Measurements from ENCODE around the gene SPATA20.

The SPATA20 gene

DNA sequence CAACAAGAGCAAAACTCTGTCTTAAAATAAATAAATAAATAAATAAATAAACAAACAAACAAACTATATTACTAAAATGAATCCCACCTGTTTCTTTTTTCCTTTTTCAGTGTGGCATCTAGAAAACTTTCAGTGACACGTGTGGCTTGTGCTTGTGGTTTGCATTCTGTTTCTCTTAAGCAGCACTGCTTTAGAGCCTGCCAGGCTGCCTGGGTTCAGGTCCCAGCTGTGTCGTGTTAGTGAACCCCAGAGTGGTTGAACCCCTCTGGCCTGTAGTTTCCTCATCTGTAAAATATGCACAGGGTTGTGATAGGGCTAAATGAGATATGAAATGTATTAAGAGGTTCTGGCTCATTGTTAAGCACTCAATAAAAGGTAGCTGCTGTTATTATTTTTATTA lies 26.5 kb upstream of the SPATA20 start:
- DNase-seq: no peak

DNA sequence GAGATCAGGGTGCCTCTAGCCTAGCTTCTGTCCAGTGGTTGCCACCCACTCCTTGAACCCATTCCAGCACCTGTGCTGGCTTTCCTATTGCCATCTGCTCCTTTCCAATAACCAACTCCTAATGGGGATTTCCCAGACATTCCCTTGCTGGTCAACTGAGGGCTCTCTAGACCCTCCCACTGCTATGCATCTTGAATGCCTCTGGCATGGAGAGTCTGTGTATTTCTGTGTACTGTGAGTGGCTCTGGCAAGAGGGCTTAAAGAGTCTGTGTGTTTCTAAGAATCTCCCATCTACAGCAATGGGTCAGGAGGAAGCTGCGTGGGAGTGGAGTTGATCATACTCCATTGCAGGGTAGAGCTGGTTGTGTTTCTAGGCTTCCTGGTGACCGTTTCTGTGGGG lies 25.5 kb upstream of the SPATA20 start:
- DNase-seq: no peak

DNA sequence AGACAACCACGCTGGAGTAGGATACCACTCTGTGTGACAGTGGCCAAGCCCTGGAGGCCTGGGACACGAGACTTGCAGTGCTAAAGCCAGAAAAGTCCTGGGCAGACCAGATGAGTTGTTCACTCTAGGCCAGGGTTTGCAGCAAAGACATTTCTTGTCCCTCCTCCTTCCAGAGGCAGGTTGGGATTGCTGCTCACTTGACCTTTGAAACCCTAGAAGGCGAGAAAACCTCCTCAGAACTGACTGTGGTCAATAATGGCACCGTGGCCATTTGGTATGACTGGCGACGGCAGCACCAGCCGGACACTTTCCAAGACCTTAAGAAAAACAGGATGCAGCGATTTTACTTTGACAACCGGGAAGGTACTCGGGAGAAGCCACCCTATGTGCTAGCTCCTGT lies 24.2 kb upstream of the SPATA20 start:
- DNase-seq: no peak

DNA sequence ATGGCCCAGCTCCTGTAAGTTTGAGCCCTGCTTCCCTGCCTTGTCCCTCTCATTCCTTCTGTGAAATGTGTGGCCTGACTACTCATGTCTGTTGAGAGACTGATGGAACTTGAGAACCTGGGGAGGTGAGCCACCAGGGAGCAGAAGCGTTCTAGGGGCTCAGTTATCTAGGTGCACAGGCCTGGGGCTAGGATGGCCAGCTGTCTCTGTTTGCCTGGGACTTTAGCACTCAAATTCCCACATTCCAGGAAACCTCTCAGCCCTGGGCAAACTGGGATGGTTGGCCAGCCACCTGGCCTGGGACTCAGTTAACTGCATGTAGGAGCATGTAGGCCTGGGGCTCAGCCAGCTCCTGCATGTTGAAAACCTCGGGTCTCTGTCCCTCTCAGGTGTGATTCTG lies 23.8 kb upstream of the SPATA20 start:
- DNase-seq: no peak

DNA sequence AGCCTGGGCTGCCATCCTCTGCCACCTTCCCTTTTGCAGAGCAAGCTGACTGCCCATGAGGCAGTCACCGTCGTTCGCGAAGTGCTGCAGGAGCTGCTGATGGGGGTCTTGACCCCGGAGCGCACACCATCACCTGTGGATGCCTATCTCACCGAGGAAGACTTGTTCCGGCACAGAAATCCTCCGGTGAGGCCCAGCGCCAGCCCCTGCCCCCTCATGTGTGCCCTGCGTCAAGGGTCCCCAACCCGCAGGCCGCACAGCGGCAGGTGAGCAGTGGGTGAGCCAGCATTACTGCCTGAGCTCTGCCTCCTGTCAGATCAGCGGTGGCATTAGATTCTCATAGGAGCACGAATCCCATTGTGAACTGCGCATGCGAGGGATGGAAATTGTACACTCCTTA lies 22.1 kb upstream of the SPATA20 start:
- DNase-seq: no peak

DNA sequence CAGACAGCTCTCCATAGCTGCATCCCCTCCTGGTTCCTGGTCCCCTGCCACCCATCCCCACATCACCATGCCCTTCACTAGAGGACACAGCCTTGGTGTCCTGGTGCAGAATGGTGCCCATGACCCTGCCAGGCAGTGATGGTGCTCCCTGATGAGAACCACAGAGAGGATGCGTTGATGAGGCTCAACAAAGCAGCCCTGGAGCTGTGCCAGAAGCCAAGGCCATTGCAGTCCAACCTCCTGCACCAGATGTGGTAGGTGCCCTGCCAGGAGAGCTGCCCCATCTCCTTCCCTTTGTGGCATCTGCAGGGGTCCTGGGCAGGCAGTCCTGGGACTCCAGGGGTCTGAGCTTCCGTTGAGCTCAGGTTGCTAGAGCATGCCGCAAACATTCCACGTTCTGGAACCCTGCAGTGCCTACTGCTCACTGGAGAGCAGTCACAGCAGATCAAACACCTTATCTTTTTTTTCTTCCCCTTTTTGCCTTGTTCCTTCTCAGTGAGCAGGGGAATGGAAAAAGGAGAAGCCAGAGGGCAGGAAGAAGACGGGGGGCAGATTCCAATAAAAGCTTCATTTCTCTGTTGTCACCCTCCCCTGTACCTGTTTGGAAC lies 19.7 kb upstream of the SPATA20 start:
- DNase-seq: no peak

DNA sequence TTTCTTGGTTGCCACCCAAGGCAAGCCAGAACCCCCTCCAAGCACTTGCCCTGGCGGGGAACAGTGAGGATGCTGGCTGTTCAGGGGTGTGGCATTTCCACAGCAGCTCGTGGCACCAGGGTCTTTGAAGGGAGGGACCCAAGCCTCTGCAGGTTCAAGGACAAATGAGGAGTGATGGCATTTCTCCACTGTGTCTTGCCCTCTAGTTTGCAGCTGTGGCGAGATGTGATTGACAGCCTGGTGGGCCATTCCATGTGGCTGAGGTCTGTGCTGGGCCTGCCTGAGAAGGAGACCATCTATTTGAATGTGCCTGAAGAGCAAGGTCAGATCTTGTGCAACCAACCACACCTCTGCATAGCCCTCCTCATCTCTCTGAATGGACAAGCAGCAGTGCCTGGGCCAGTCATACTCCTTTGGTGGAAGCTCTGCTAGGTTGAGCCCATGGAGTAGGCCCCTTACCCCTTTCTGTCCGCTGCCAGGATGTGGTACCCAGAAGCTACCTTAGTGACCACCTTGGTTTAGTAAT lies 19.0 kb upstream of the SPATA20 start:
- DNase-seq: no peak

DNA sequence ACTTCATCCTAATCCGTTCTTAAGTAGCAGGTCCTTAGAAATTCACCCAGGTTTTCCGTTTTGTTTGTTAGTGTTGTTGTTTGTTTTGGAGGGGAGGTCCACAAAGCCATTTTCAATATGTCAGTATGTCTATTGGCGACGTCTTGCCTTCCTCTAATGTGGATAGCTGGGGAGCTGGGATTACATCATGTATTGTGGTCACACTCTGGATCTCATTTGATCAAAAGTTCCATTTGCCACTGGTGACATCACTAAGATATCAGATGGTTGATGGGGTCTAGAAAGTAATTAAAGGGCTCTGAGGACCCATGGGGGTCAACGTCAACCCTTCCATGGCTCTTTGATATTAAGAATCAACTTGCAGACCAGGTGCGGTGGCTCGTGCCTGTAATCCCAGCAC lies 17.1 kb upstream of the SPATA20 start:
- DNase-seq: no peak

DNA sequence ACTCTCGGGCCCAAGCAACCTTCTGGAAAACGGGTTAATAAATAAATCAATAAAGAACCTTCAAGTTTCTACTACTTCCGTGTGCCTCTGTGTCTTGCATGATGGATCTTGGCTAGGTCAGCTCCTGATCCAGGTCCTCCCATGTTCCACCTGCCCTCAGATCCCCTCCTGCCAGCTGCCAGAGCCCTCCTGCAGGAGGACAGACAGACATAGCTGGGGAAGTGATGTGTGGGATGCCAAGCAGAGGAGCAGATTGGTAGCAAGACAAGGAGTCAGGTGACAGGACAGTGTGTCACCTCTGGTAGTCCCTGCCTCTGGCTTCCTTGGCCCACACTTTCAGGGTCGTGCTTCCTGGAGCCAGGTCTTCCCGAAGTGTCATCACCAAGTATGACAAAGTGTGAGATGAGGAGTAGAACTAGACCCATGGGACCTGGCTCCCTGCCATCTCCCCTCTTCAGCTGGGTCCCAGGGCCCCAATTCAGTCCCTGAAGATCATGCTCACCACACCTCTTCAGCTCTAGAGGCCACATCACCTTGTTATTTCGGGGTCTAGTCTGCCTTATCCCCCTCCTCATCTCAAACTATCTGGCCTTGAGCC lies 15.4 kb upstream of the SPATA20 start:
- no peak for DNase-seq

DNA sequence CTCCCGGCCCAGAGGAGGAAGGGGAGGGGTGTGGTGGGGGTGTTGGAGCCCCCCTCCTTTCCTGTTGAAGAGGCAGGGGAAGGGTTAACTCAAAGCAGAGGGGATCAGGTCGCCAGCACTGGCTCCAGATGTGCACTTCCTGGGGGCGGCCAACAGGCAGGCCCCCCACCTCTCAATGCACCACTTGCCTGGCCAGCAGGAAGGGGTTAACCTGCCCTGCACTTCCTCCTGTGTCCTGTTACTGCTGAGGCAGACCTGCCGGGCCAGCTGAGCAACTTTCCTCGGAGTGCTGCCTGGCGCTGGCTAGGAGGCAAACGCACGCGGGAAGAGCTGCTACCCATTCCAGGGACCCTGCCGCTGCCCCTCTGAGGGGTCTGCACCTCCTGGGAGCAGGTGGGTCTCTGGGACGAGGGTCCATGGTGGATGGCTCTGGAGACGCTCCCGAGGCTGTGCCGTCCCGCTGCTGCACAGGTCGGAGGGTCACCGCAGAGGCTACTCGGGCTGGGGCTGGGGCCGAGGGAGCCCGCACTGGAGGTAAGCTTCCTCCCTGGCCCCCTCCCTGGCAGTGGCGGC lies 14.4 kb upstream of the SPATA20 start, which contains the start of gene EPN3:
EPN3 (plus strand) TSS at position 284 of the 573 bp plus-strand sequence. CDS start 3,822 bp downstream, outside the sequence.
- no peak for DNase-seq

DNA sequence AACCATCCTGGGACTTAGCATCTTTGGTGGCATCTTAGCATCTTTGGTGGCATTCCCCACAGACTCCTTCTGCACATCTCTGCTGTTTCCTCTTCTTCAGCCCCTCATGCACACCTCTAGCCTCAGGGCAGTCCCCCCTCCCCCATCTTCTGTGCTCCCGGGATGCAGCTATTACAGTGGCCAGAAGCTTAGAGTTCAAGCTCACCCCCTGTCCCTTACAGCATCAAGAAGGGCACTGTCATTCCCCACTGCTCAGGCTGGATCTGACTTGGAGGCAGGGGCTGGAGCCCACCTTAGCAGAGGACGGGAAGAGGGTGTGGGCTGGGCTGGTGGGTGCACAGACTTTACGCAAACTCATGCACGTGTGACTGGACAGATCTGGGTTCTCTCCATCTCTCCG lies 13.8 kb upstream of the SPATA20 start:
- DNase-seq: no peak

DNA sequence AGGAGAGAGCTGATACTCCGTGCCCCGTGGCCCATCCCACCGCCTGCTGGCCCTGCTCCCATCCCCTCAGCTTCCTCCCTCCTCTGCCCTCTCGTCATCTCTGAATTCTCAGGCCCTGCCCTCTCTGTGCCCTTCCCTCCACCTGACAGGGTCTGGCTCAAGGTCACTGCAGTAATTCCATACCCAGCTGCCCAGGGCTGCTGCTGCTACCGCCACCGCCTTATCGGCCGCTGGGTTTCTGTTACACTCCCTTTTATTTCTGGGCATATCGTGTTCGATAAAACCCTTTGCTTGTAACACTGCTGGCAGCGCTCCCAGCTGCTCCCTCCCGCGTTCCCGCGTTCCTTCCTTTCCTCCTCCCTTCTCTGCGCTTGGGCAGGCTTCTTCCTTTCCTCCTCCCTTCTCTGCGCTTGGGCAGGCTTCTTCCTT lies 13.2 kb upstream of the SPATA20 start:
- no peak for DNase-seq

DNA sequence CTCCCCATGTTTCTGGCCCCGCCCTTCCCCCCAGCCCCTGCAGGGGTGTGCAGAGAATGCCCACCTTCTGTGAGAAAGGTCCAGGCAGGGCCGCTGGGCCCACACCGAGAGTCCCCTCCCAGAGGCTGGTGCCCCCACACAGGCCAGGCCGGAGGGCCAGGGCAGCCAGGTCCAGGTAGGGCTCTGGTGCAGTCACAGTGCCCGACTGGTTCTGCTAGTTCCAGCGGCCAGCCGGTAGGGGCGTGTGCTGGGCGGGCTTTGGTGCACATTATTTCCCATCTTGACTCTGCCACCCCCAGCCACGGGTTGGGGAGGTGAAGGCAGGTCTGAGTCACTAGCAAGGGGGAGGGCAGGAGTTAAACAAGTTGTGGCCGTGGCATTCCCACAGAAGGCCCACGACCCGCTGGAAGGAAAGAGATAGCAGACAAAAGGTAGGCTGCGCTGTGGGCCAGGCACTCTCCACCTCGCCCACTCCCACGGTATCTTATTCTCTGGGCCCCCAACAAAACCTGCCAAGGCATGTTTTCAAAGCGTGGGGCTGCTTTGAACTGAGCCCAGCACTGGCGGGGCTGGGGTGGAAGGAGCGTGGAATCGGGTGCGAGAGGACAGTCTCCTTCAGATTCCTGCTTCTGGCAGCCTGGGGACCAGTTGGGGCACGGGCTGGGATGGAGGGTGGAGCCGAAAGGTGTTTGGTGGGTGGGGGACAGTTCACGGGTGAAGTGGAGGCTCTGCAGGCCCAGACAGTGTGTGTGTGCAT lies 12.6 kb upstream of the SPATA20 start:
- no peak for DNase-seq

DNA sequence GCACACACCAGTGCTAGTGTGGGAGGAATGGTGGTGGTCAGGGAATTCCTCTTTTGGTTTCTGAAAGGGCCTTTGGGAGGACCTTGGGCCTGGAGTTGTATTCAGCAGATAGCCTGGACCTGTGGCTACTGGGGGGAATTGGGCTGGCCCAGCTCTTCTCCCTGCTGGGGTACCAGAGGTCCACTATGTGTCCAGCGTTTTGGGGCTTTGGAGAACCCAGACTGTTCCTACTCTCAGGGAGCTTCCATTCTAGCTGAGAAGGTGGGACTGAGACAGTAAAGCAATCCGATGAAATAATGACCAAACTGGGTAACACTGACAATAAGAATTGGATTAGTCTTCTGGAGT lies 12.0 kb upstream of the SPATA20 start:
- DNase-seq: no peak

DNA sequence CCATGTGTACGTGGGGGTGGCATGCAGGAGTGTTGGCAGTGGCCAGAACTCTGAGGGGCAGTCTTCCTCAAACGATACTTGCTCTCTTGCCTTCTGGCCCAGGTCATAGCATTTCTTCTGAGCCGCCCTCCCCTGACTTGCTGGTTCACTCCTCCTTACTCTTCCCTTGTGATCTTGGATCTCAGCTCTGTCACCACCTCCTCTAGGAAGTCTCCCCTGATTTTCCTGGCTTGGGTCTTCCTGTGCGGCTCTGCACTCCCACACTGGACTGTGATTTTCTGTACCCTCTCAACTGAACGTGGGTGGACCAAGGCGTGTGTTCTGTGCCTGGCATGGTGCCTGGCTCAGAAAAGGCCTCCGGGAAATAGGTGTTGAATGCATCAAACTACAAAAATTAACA lies 11.6 kb upstream of the SPATA20 start:
- DNase-seq: no peak

DNA sequence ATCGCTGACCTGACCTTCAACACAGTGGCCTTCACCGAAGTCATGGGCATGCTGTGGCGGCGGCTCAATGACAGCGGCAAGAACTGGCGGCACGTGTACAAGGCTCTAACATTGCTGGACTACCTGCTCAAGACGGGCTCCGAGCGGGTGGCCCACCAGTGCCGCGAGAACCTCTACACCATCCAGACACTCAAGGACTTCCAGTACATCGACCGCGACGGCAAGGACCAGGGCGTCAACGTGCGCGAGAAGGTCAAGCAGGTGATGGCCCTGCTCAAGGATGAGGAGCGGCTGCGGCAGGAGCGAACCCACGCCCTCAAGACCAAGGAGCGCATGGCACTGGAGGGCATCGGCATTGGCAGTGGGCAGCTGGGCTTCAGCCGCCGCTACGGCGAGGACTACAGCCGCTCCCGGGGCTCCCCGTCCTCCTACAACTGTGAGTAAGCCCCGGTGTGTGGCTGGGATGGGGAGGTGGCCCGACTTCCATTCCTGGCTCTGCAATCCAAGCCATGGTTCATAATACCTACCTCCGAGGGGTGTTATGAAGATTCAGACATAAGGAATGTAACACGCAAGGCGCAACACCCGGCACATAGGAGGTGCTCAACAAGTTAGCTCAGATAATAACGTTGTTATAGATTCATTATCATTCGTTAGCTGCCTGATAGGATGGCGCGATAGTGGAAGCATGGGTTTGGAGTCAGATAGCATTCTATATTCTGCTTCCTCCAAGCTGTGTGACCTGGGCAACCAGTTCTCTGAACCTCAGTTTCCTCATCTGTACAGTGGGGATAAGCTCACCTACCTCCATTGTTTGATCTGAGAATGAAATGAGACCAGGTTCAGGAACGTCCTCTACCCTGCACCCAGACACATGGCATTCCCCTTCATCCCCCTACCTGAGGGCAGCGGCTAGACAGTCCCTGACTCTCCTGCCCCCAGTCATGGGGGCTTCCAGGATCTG lies 10.0 kb upstream of the SPATA20 start:
- DNase-seq: no peak

DNA sequence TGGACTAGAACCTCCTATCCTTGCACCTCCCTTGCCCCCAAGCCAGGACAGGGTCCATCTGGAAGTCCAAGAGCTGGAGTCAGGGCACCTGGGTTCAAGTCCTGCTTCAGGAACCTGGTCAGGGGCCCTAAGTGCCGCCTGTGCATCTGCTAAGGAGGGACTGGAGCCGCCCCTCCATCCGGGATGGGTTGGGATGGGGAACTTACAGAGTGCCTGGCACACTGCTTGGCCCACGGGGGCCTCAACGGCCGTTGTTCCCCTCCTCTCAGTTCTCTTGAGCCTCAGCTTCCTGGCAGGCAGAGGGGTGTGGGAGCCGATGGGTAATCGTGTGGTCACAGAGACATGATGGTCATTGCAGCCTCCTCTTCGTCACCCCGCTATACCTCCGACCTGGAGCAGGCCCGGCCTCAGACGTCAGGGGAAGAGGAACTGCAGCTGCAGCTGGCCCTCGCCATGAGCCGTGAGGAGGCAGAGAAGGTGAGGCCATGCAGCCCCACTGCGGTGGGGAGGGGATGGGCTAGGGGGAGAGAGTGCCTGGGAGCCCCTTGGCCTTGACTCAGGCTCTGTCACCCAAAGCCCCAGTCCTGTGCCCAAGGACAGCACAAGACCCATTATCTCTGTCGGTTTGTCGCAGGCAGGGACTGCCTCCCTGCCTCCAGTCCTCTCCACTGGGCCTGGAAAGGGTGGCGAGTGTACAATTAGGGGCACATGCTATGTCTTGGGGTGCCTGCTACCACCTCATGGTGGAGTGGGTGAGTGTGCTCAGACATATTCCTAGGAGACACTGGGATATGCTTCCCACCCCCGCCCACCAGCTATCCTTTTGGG lies 9.0 kb upstream of the SPATA20 start:
- DNase-seq: no peak

DNA sequence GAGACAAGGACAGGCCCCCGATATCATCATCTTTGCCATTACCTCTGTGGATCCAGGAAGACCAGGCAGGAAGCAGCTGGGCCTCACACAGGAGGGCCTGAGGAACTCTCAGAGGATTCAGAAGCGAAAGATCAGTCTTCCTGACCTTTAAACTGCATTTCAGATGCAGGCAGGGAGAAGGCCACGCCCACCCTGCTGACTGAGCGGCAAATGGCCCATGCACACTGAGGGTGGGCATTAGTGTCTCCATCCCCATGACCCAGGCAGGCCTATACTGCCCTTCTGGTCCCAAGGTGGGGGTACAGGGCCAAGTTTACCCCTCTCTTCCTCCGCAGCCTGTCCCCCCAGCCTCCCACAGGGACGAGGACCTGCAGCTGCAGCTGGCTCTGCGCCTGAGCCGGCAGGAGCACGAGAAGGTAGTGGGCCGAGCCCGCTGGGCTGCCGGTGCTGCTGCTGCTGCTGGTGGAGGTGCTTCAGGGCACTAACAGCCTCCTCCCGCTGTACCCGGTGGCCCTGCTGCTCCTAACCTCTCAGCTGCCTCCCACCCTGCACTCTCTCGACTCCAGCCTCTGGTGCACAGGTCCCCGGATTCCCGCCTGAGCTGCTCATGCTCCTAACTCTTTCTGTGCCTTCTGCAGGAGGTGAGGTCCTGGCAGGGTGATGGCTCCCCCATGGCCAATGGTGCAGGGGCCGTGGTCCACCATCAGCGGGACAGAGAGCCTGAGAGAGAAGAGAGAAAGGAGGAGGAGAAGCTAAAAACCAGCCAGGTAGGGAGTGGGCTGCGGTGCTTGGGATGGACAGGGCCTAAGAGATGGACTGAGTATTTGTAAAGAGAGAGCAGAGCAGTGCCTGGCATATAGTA lies 8.2 kb upstream of the SPATA20 start:
- DNase-seq: no peak

DNA sequence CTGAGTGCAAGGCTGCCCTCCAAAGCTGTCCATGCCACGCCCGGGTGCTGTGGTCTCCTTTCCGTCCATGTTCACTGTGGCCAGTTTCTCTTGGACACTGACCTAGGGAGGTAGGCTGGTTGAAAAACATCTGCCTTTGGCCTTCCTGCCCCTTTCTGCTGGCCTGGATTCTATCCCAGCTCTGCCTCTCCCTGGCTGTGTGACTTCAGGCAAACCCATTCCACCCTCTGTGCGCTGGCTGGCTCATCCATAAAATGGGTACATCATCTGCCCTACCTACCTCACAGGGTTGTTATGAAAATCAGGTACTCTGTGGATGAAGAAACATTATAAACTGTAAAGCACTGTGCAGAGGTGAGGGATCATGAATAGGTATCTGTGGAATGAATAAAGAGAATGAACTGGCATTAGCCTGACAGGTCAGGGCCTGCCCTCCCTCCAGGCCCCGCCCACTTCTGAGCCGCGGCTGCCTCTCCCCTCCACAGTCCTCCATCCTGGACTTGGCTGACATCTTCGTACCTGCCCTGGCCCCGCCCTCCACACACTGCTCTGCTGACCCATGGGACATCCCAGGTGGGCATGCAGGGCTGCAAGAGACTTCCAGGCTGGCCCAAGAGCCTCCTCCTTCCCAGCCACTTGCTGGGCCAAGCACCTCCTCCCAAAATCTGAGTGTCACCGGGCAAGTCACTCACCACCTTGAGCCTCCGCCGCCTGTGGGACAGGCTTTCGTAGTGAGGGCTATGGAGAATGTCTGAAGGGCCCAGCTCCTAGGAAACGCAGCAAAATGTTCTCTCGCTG lies 7.0 kb upstream of the SPATA20 start:
- DNase-seq: no peak
